Activated T-helper 17 cell treated with anti-CD3 and anti-CD28 coated beads, Interleukin-2, amount 50 U/mL, for 72 hours (primary cell): ENCODE results near the gene RMI2. TPM values are rescaled to one million over a fixed set of nuclear protein-coding genes. Genes with fewer than 3 reads are reported as not detected.

Source experiments
- ATAC-seq: fragments of 150-1000 bp; cut with Tn5 transposase; replicated peaks from 2 replicates; pipeline ENCODE4 v1.10.0; 2021; ENCODE audit warnings: mild to moderate bottlenecking, moderate library complexity
- H3K27ac Mint-ChIP-seq: one replicate; pipeline ENCODE4 v1.8.0; 2022; ENCODE audit warnings: mixed read lengths
- H3K27me3 Mint-ChIP-seq: one replicate; pipeline ENCODE4 v1.8.0; 2022; ENCODE audit warnings: mixed read lengths
- H3K36me3 Mint-ChIP-seq: one replicate; pipeline ENCODE4 v1.8.0; 2022; ENCODE audit warnings: low read depth, mild to moderate bottlenecking, mixed read lengths
- H3K4me1 Mint-ChIP-seq: one replicate; pipeline ENCODE4 v1.8.0; 2022; ENCODE audit warnings: mixed read lengths
- H3K4me3 Mint-ChIP-seq: one replicate; pipeline ENCODE4 v1.8.0; 2022; ENCODE audit warnings: mild to moderate bottlenecking, mixed read lengths
- H3K9me3 Mint-ChIP-seq: one replicate; pipeline ENCODE4 v1.8.0; 2022; ENCODE audit warnings: mixed read lengths
- total RNA-seq, 2 donors: library from RNA; stranded (reverse); gene quantifications; one replicate each; pipeline ENCODE4 v1.2.3, GENCODE V29; 2022

RMI2 gene
- total RNA-seq, 2 donors from 2014 or later: 31.6 to 34.3 TPM

GRCh38 chr16:11330526-11331237 lies 14.6 kb upstream of the RMI2 start:
- H3K4me3 Mint-ChIP-seq: no peak overlapping the region
- H3K4me1 Mint-ChIP-seq: peaks cover 28% of the 10 kb centered on the region
- no peak overlapping the region for H3K27ac Mint-ChIP-seq
- H3K36me3 Mint-ChIP-seq: no peaks in the 10 kb centered on the region
- no peaks in the 10 kb centered on the region for H3K9me3 Mint-ChIP-seq
- H3K27me3 Mint-ChIP-seq: no peaks in the 10 kb centered on the region
- ATAC-seq: no peak

GRCh38 chr16:11331967-11332366 lies 13.3 kb upstream of the RMI2 start:
- Mint-ChIP-seq H3K27me3 (no peaks in the 10 kb centered on the region), H3K36me3 (no peaks in the 10 kb centered on the region), H3K4me1 (peaks cover 23% of the 10 kb centered on the region), H3K4me3 (no peak overlapping the region), H3K27ac (no peak overlapping the region), H3K9me3 (no peaks in the 10 kb centered on the region)
- ATAC-seq: no peak

GRCh38 chr16:11333010-11333409 lies 12.2 kb upstream of the RMI2 start:
- Mint-ChIP-seq H3K4me1 (peaks cover 13% of the 10 kb centered on the region), H3K9me3 (no peaks in the 10 kb centered on the region), H3K4me3 (no peak overlapping the region), H3K27me3 (no peaks in the 10 kb centered on the region), H3K36me3 (no peaks in the 10 kb centered on the region), H3K27ac (no peak overlapping the region)
- ATAC-seq: peak; percentile 40

- Mint-ChIP-seq H3K27ac (no peak overlapping the region), H3K9me3 (no peaks in the 10 kb centered on the region), H3K36me3 (no peaks in the 10 kb centered on the region), H3K4me1 (peaks cover 6% of the 10 kb centered on the region), H3K4me3 (no peak overlapping the region), H3K27me3 (no peaks in the 10 kb centered on the region)
- no peak for ATAC-seq
Observed at GRCh38 chr16:11333702-11334101, 11.6 kb upstream of the RMI2 start.

- H3K4me1 Mint-ChIP-seq: no peaks in the 10 kb centered on the region
- no peak overlapping the region for H3K27ac Mint-ChIP-seq
- H3K27me3 Mint-ChIP-seq: no peaks in the 10 kb centered on the region
- no peak for ATAC-seq
- no peaks in the 10 kb centered on the region for H3K9me3 Mint-ChIP-seq
- H3K4me3 Mint-ChIP-seq: no peak overlapping the region
- H3K36me3 Mint-ChIP-seq: no peaks in the 10 kb centered on the region
Observed at GRCh38 chr16:11334831-11335404, 10.3 kb upstream of the RMI2 start.

GRCh38 chr16:11339075-11339474 lies 6.2 kb upstream of the RMI2 start:
- peaks cover 12% of the 10 kb centered on the region for H3K4me1 Mint-ChIP-seq
- no peak overlapping the region for H3K27ac Mint-ChIP-seq
- H3K36me3 Mint-ChIP-seq: no peaks in the 10 kb centered on the region
- no peak for ATAC-seq
- no peaks in the 10 kb centered on the region for H3K27me3 Mint-ChIP-seq
- no peaks in the 10 kb centered on the region for H3K9me3 Mint-ChIP-seq
- H3K4me3 Mint-ChIP-seq: no peak overlapping the region

GRCh38 chr16:11340710-11341109 lies 4.5 kb upstream of the RMI2 start:
- H3K4me3 Mint-ChIP-seq: no peak overlapping the region
- H3K9me3 Mint-ChIP-seq: no peaks in the 10 kb centered on the region
- H3K27ac Mint-ChIP-seq: no peak overlapping the region
- peaks cover 18% of the 10 kb centered on the region for H3K4me1 Mint-ChIP-seq
- no peaks in the 10 kb centered on the region for H3K27me3 Mint-ChIP-seq
- no peak for ATAC-seq
- H3K36me3 Mint-ChIP-seq: peaks cover 6% of the 10 kb centered on the region

- Mint-ChIP-seq H3K36me3 (peaks cover 10% of the 10 kb centered on the region), H3K4me3 (no peak overlapping the region), H3K27ac (no peak overlapping the region), H3K9me3 (no peaks in the 10 kb centered on the region), H3K27me3 (no peaks in the 10 kb centered on the region), H3K4me1 (peaks cover 18% of the 10 kb centered on the region)
- ATAC-seq: no peak
Observed at GRCh38 chr16:11341371-11341770, 3.9 kb upstream of the RMI2 start.

GRCh38 chr16:11342021-11342855 lies 3.0 kb upstream of the RMI2 start:
- Mint-ChIP-seq H3K27ac (no peak overlapping the region), H3K4me1 (peaks cover 18% of the 10 kb centered on the region), H3K4me3 (no peak overlapping the region), H3K27me3 (no peaks in the 10 kb centered on the region), H3K9me3 (no peaks in the 10 kb centered on the region), H3K36me3 (peaks cover 10% of the 10 kb centered on the region)
- peak; percentile 54 for ATAC-seq

GRCh38 chr16:11346700-11347319 lies 1.6 kb downstream of the RMI2 start:
- Mint-ChIP-seq H3K4me3 (peak overlapping the region; percentile 93), H3K27ac (peak overlapping the region; percentile 66), H3K36me3 (peaks cover 26% of the 10 kb centered on the region), H3K4me1 (peaks cover 22% of the 10 kb centered on the region), H3K9me3 (no peaks in the 10 kb centered on the region), H3K27me3 (no peaks in the 10 kb centered on the region)
- no peak for ATAC-seq

- no peak for ATAC-seq
- Mint-ChIP-seq H3K36me3 (peaks cover 36% of the 10 kb centered on the region), H3K27me3 (no peaks in the 10 kb centered on the region), H3K4me1 (peaks cover 12% of the 10 kb centered on the region), H3K9me3 (no peaks in the 10 kb centered on the region), H3K27ac (no peak overlapping the region), H3K4me3 (peak overlapping the region; percentile 93)
Observed at GRCh38 chr16:11347831-11348230, 2.6 kb downstream of the RMI2 start.

- Mint-ChIP-seq H3K9me3 (no peaks in the 10 kb centered on the region), H3K36me3 (peaks cover 43% of the 10 kb centered on the region), H3K27me3 (no peaks in the 10 kb centered on the region), H3K27ac (no peak overlapping the region), H3K4me1 (peaks cover 18% of the 10 kb centered on the region), H3K4me3 (no peak overlapping the region)
- no peak for ATAC-seq
Observed at GRCh38 chr16:11348737-11349598, 3.7 kb downstream of the RMI2 start.

- no peaks in the 10 kb centered on the region for H3K27me3 Mint-ChIP-seq
- peaks cover 22% of the 10 kb centered on the region for H3K4me1 Mint-ChIP-seq
- H3K4me3 Mint-ChIP-seq: no peak overlapping the region
- no peaks in the 10 kb centered on the region for H3K9me3 Mint-ChIP-seq
- no peak overlapping the region for H3K27ac Mint-ChIP-seq
- no peak for ATAC-seq
- H3K36me3 Mint-ChIP-seq: peaks cover 43% of the 10 kb centered on the region
Observed at GRCh38 chr16:11349599-11350276, 4.5 kb downstream of the RMI2 start.
